Neuron (in vitro differentiated cells): ENCODE data around the gene DNMBP.
"Not testable (repeated sequence)": the region's sequence is repeated elsewhere in the genome, so short reads cannot be mapped to it uniquely, and the experiment has no call there.

Experiments
- H2AFZ ChIP-seq: one replicate; pipeline ENCODE4 v1.6.1; 2013; ENCODE audit warnings: low read depth, mild to moderate bottlenecking, inconsistent platforms, low read length, moderate library complexity
- H3K27me3 ChIP-seq: one replicate; pipeline ENCODE4 v1.6.1; 2013; ENCODE audit warnings: low read length; ENCODE audit not compliant: insufficient read depth
- H3K36me3 ChIP-seq: one replicate; pipeline ENCODE4 v1.6.1; 2013; ENCODE audit warnings: low read length; ENCODE audit not compliant: insufficient read depth
- H3K4me1 ChIP-seq: one replicate; pipeline ENCODE4 v1.6.1; 2013; ENCODE audit warnings: low read length; ENCODE audit not compliant: insufficient read depth
- H3K4me3 ChIP-seq: 2 replicates; pipeline ENCODE4 v1.5.1; 2013; ENCODE audit warnings: mild to moderate bottlenecking, low read length, moderate library complexity
- H3K9me3 ChIP-seq: one replicate; pipeline ENCODE4 v1.6.1; 2013; ENCODE audit warnings: low read length

The DNMBP gene

GRCh38 chr10:99993701-99994689, 15.8 kb downstream of the DNMBP start:
- Histone ChIP-seq H3K36me3 (no peaks in the 10 kb centered on the region), H2AFZ (no peak overlapping the region), H3K4me3 (no peak overlapping the region), H3K27me3 (no peaks in the 10 kb centered on the region), H3K9me3 (no peaks in the 10 kb centered on the region), H3K4me1 (peaks cover 14% of the 10 kb centered on the region)

GRCh38 chr10:99985637-99986036, 24.1 kb downstream of the DNMBP start:
- not testable (repeated sequence) for H3K36me3 ChIP-seq, H3K27me3 ChIP-seq, H3K4me1 ChIP-seq, H2AFZ ChIP-seq, H3K9me3 ChIP-seq, H3K4me3 ChIP-seq

- Histone ChIP-seq H3K27me3 (no peaks in the 10 kb centered on the region), H3K4me3 (no peak overlapping the region), H3K9me3 (no peaks in the 10 kb centered on the region), H3K4me1 (no peaks in the 10 kb centered on the region), H3K36me3 (no peaks in the 10 kb centered on the region), H2AFZ (no peak overlapping the region)
Observed at GRCh38 chr10:99984211-99985034, 25.3 kb downstream of the DNMBP start.

- no peaks in the 10 kb centered on the region for H3K4me1 ChIP-seq
- no peak overlapping the region for H3K4me3 ChIP-seq
- no peaks in the 10 kb centered on the region for H3K36me3 ChIP-seq
- no peaks in the 10 kb centered on the region for H3K9me3 ChIP-seq
- no peak overlapping the region for H2AFZ ChIP-seq
- no peaks in the 10 kb centered on the region for H3K27me3 ChIP-seq
Observed at GRCh38 chr10:99983280-99983988, 26.3 kb downstream of the DNMBP start.

GRCh38 chr10:99982728-99983127, 27.0 kb downstream of the DNMBP start:
- H3K4me3 ChIP-seq: no peak overlapping the region
- H2AFZ ChIP-seq: no peak overlapping the region
- no peaks in the 10 kb centered on the region for H3K36me3 ChIP-seq
- H3K4me1 ChIP-seq: no peaks in the 10 kb centered on the region
- H3K9me3 ChIP-seq: no peaks in the 10 kb centered on the region
- no peaks in the 10 kb centered on the region for H3K27me3 ChIP-seq

GRCh38 chr10:99981581-99982199, 28.1 kb downstream of the DNMBP start:
- Histone ChIP-seq H3K36me3 (no peaks in the 10 kb centered on the region), H3K4me3 (no peak overlapping the region), H3K9me3 (no peaks in the 10 kb centered on the region), H3K27me3 (no peaks in the 10 kb centered on the region), H3K4me1 (peaks cover 3% of the 10 kb centered on the region), H2AFZ (no peak overlapping the region)

- Histone ChIP-seq H2AFZ (no peak overlapping the region), H3K9me3 (no peaks in the 10 kb centered on the region), H3K27me3 (no peaks in the 10 kb centered on the region), H3K4me1 (peaks cover 3% of the 10 kb centered on the region), H3K36me3 (no peaks in the 10 kb centered on the region), H3K4me3 (no peak overlapping the region)
Observed at GRCh38 chr10:99979066-99979685, 30.6 kb downstream of the DNMBP start.

GRCh38 chr10:99977916-99978315, 31.8 kb downstream of the DNMBP start:
- Histone ChIP-seq H3K27me3 (no peaks in the 10 kb centered on the region), H3K4me3 (no peak overlapping the region), H2AFZ (no peak overlapping the region), H3K4me1 (peaks cover 3% of the 10 kb centered on the region), H3K36me3 (no peaks in the 10 kb centered on the region), H3K9me3 (no peaks in the 10 kb centered on the region)

GRCh38 chr10:99976886-99977665, 32.7 kb downstream of the DNMBP start:
- peaks cover 3% of the 10 kb centered on the region for H3K4me1 ChIP-seq
- H3K9me3 ChIP-seq: no peaks in the 10 kb centered on the region
- no peak overlapping the region for H3K4me3 ChIP-seq
- no peak overlapping the region for H2AFZ ChIP-seq
- H3K36me3 ChIP-seq: no peaks in the 10 kb centered on the region
- no peaks in the 10 kb centered on the region for H3K27me3 ChIP-seq

- no peaks in the 10 kb centered on the region for H3K9me3 ChIP-seq
- H3K36me3 ChIP-seq: peaks cover under 1% of the 10 kb centered on the region
- no peak overlapping the region for H2AFZ ChIP-seq
- peaks cover 3% of the 10 kb centered on the region for H3K4me1 ChIP-seq
- H3K4me3 ChIP-seq: no peak overlapping the region
- H3K27me3 ChIP-seq: no peaks in the 10 kb centered on the region
Observed at GRCh38 chr10:99975942-99976809, 33.6 kb downstream of the DNMBP start.
